Measurements from ENCODE around the gene TAS2R60. TPM values are rescaled to one million over a fixed set of nuclear protein-coding genes. Genes with fewer than 3 reads are reported as not detected.

The TAS2R60 gene
- total RNA-seq, 2 experiments from 2014 or later, result not detected

- no peaks in the 10 kb centered on the region for H3K4me1 ChIP-seq (ENCODE audit: insufficient read depth, low read length, poor library complexity, severe bottlenecking)
- ChIA-PET CTCF (ENCODE audit: unreplicated experiment) (no interaction called here), POLR2A (interaction anchor here (0.7 kb wide), 1 partner anchor 402 kb away, joined by 3 read pairs; no protein-coding TSS in a partner anchor)
- no peaks in the 10 kb centered on the region for H4K20me1 ChIP-seq (ENCODE audit: insufficient read depth, low read length)
- H3K9me2 ChIP-seq (ENCODE audit: insufficient read depth, low read length), result no peaks in the 10 kb centered on the region
- DNase-seq (ENCODE audit: low spot score), result no peak
- no peak overlapping the region for H3K4me3 ChIP-seq (ENCODE audit: low read depth, low read length, poor library complexity, severe bottlenecking)
- H3K9me3 ChIP-seq (ENCODE audit: low read length), result no peaks in the 10 kb centered on the region
- no peaks in the 10 kb centered on the region for H3K36me3 ChIP-seq (ENCODE audit: insufficient read depth, low read length)
- no peaks in the 10 kb centered on the region for H3K79me2 ChIP-seq (ENCODE audit: insufficient read depth, low read depth, low read length)
- H3K27ac ChIP-seq (ENCODE audit: low read depth, low read length, poor library complexity, severe bottlenecking), result no peak overlapping the region
- TF ChIP-seq, protein P1, sequence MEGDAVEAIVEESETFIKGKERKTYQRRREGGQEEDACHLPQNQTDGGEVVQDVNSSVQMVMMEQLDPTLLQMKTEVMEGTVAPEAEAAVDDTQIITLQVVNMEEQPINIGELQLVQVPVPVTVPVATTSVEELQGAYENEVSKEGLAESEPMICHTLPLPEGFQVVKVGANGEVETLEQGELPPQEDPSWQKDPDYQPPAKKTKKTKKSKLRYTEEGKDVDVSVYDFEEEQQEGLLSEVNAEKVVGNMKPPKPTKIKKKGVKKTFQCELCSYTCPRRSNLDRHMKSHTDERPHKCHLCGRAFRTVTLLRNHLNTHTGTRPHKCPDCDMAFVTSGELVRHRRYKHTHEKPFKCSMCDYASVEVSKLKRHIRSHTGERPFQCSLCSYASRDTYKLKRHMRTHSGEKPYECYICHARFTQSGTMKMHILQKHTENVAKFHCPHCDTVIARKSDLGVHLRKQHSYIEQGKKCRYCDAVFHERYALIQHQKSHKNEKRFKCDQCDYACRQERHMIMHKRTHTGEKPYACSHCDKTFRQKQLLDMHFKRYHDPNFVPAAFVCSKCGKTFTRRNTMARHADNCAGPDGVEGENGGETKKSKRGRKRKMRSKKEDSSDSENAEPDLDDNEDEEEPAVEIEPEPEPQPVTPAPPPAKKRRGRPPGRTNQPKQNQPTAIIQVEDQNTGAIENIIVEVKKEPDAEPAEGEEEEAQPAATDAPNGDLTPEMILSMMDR (conservative IDR thresholded peaks at IDR 0.05; ENCODE audit: low read length), result no peak
- TF ChIP-seq EZH2phosphoT487 (IDR thresholded peaks at IDR 0.05; ENCODE audit: borderline replicate concordance, low read depth, low read length), result no peak
- no TSS peak for BruUV-seq (replicated peaks)
- intact Hi-C loops (cut with micrococcal nuclease; ENCODE audit: unreplicated experiment), result no loop called here
- no peak overlapping the region for H2AFZ ChIP-seq (ENCODE audit: low read length)
- no peak overlapping the region for H3K4me2 ChIP-seq (ENCODE audit: low read length)
Measured at GRCh38 chr7:143444785-143445184, 1.5 kb downstream of the TAS2R60 start.

DNA sequence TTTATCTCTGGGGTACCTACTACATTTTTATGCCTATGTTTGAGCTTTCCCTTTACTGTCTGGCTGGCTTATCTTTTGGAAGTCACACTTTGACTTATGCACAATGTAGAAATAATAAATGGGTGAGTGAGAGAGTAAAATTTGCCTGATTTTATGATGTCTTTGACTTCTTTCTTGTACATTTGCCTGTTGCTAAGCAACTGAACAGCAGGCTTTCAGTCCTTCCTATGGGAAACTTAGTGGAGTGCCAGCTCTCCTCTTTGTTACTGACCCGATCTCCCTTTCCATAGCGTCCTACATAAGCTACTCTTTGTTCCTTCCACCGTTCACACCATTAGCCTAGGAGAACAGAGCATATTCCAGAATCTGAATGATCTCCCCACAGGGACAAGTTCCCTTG, 4.2 kb downstream of the TAS2R60 start:
- DNase-seq (ENCODE audit: low spot score), result no peak
- H3K4me3 ChIP-seq (ENCODE audit: low read depth, low read length, poor library complexity, severe bottlenecking), result no peak overlapping the region
- no peaks in the 10 kb centered on the region for H3K9me3 ChIP-seq (ENCODE audit: low read length)
- no peak for TF ChIP-seq EZH2phosphoT487 (IDR thresholded peaks at IDR 0.05; ENCODE audit: borderline replicate concordance, low read depth, low read length)
- TF ChIP-seq, protein P1 (conservative IDR thresholded peaks at IDR 0.05; ENCODE audit: low read length), result no peak
- H4K20me1 ChIP-seq (ENCODE audit: insufficient read depth, low read length), result no peaks in the 10 kb centered on the region
- no peak overlapping the region for H3K4me2 ChIP-seq (ENCODE audit: low read length)
- no TSS peak for BruUV-seq (replicated peaks)
- intact Hi-C loops (cut with micrococcal nuclease; ENCODE audit: unreplicated experiment), result no loop called here
- no peak overlapping the region for H2AFZ ChIP-seq (ENCODE audit: low read length)
- POLR2A ChIA-PET, result no interaction called here
- no peaks in the 10 kb centered on the region for H3K9me2 ChIP-seq (ENCODE audit: insufficient read depth, low read length)
- no peak overlapping the region for H3K27ac ChIP-seq (ENCODE audit: low read depth, low read length, poor library complexity, severe bottlenecking)
- H3K79me2 ChIP-seq (ENCODE audit: insufficient read depth, low read depth, low read length), result no peaks in the 10 kb centered on the region
- CTCF ChIA-PET (ENCODE audit: unreplicated experiment), result no interaction called here
- H3K36me3 ChIP-seq (ENCODE audit: insufficient read depth, low read length), result no peaks in the 10 kb centered on the region
- H3K4me1 ChIP-seq (ENCODE audit: insufficient read depth, low read length, poor library complexity, severe bottlenecking), result no peaks in the 10 kb centered on the region

- H3K79me2 ChIP-seq (ENCODE audit: insufficient read depth, low read depth, low read length), result no peaks in the 10 kb centered on the region
- H3K36me3 ChIP-seq (ENCODE audit: insufficient read depth, low read length), result no peaks in the 10 kb centered on the region
- H3K4me3 ChIP-seq (ENCODE audit: low read depth, low read length, poor library complexity, severe bottlenecking), result no peak overlapping the region
- no peaks in the 10 kb centered on the region for H3K9me2 ChIP-seq (ENCODE audit: insufficient read depth, low read length)
- no peaks in the 10 kb centered on the region for H3K4me1 ChIP-seq (ENCODE audit: insufficient read depth, low read length, poor library complexity, severe bottlenecking)
- no peak overlapping the region for H3K27ac ChIP-seq (ENCODE audit: low read depth, low read length, poor library complexity, severe bottlenecking)
- POLR2A ChIA-PET, result interaction anchor here (0.7 kb wide), 1 partner anchor 723 kb away, joined by 3 read pairs; no protein-coding TSS in a partner anchor
- H3K4me2 ChIP-seq (ENCODE audit: low read length), result no peak overlapping the region
- no TSS peak for BruUV-seq (replicated peaks)
- CTCF ChIA-PET (ENCODE audit: unreplicated experiment), result no interaction called here
- H4K20me1 ChIP-seq (ENCODE audit: insufficient read depth, low read length), result no peaks in the 10 kb centered on the region
- H3K9me3 ChIP-seq (ENCODE audit: low read length), result no peaks in the 10 kb centered on the region
- DNase-seq (ENCODE audit: low spot score), result no peak
- TF ChIP-seq, protein P1 (conservative IDR thresholded peaks at IDR 0.05; ENCODE audit: low read length), result no peak
- TF ChIP-seq EZH2phosphoT487 (IDR thresholded peaks at IDR 0.05; ENCODE audit: borderline replicate concordance, low read depth, low read length), result no peak
- intact Hi-C loops (cut with micrococcal nuclease; ENCODE audit: unreplicated experiment), result no loop called here
- no peak overlapping the region for H2AFZ ChIP-seq (ENCODE audit: low read length)
Measured at GRCh38 chr7:143448429-143448828, 5.2 kb downstream of the TAS2R60 start.

Data from OCI-LY7 (cell line).